HG03175 (cell line): Measurements from ENCODE around the gene SLC4A5.

Source experiments
- ATAC-seq: cut with Tn5 transposase; IDR thresholded peaks from one replicate; pipeline ENCODE4 v1.9.1; 2021; ENCODE audit warnings: mild to moderate bottlenecking, moderate library complexity; ENCODE audit not compliant: unreplicated experiment

SLC4A5 gene

DNA sequence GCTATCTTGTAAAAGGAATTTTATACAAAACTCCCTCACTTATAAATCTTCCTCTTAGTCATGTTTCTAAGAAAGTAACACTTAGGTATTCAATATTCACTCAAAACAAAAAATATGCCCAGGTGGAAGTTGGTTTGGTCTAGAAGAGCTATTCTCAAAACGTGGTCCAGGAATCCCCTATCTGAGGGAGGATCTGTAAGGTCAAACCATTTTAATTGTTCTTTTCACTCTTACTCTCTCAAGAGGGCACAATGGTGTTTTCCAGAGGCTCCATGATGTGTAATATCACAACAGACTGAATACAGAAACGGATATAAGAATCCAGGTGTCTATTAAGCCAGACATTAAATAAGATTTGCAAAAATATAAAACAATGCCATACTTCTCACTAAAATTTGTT, 174.5 kb downstream of the SLC4A5 start:
- no peak for ATAC-seq
